HEK293 (cell line): ENCODE data around the gene MEGF9.

Source experiments
- CTCF ChIA-PET: fragments of 350-600 bp; formaldehyde crosslinking; extraction: SDS; loops from one replicate; lab custom pipeline; 2021; ENCODE audit warnings: antibody characterized with exemption; lab: Yijun Ruan, JAX
- POLR2A ChIA-PET: fragments of 300-600 bp; formaldehyde crosslinking; extraction: SDS; loops from one replicate; lab custom pipeline; 2020; ENCODE audit warnings: antibody characterized with exemption, inconsistent platforms; lab: Yijun Ruan, JAX
- H3K27ac ChIP-seq: fragments of 200-500 bp; sonication (Bioruptor generic); 2 replicates; pipeline ENCODE4 v1.5.1; 2014; ENCODE audit warnings: low read depth, low read length, control low read depth, inconsistent platforms; ENCODE audit errors: extremely low read depth
- H3K36me3 ChIP-seq, 2 experiments: fragments of 200-500 bp in 1 of 2; sonication (Bioruptor generic) in 1 of 2; 1 replicate in 1 of 2; 2 replicates in 1 of 2; pipeline ENCODE4 v1.5.1; 2014 to 2017; ENCODE audit warnings: inconsistent platforms in 2 of 2, low read length in 2 of 2; ENCODE audit not compliant: control insufficient read depth in 2 of 2, insufficient read depth in 1 of 2
- H3K4me1 ChIP-seq: fragments of 200-500 bp; sonication (Bioruptor generic); 2 replicates; pipeline ENCODE4 v1.5.1; 2014; ENCODE audit warnings: mild to moderate bottlenecking, low read length, inconsistent platforms; ENCODE audit not compliant: control insufficient read depth, insufficient read depth
- H3K4me3 ChIP-seq: 2 replicates; pipeline ENCODE4 v1.5.1; 2011; ENCODE audit warnings: low read depth, mild to moderate bottlenecking, control low read depth, low read length, moderate library complexity
- H3K9me3 ChIP-seq: fragments of 200-500 bp; sonication (Bioruptor generic); 2 replicates; pipeline ENCODE4 v1.5.1; 2014; ENCODE audit warnings: low read depth, low read length, inconsistent platforms; ENCODE audit not compliant: control insufficient read depth, insufficient read depth
- KLF7 ChIP-seq: fragments of 450-650 bp; formaldehyde crosslinking; IDR thresholded peaks from 2 replicates; pipeline ENCODE4 v1.5.1; 2016; ENCODE audit warnings: missing biosample characterization, missing genetic modification characterization, borderline replicate concordance
- ZFHX2 ChIP-seq: fragments of 450-650 bp; formaldehyde crosslinking; conservative IDR thresholded peaks from 2 replicates; pipeline ENCODE4 v1.5.1; 2016; ENCODE audit warnings: missing biosample characterization, missing genetic modification characterization
- ZIC2 ChIP-seq: fragments of 450-650 bp; formaldehyde crosslinking; IDR thresholded peaks from 2 replicates; pipeline ENCODE4 v1.5.1; 2016; ENCODE audit warnings: missing biosample characterization, missing genetic modification characterization
- ZNF10 ChIP-seq: fragments of 450-650 bp; formaldehyde crosslinking; IDR thresholded peaks from 2 replicates; pipeline ENCODE4 v1.5.1; 2017; ENCODE audit warnings: missing biosample characterization, missing genetic modification characterization
- ZNF112 ChIP-seq: fragments of 450-650 bp; formaldehyde crosslinking; IDR thresholded peaks from 2 replicates; pipeline ENCODE4 v1.5.0; 2017; ENCODE audit warnings: missing biosample characterization, missing genetic modification characterization
- ZNF121 ChIP-seq: fragments of 450-650 bp; formaldehyde crosslinking; IDR thresholded peaks from 2 replicates; pipeline ENCODE4 v1.5.1; 2016; ENCODE audit warnings: missing biosample characterization, missing genetic modification characterization
- ZNF280C ChIP-seq: fragments of 450-650 bp; formaldehyde crosslinking; IDR thresholded peaks from 2 replicates; pipeline ENCODE4 v1.5.1; 2016; ENCODE audit warnings: missing biosample characterization, missing genetic modification characterization
- ZNF473 ChIP-seq: fragments of 450-650 bp; formaldehyde crosslinking; IDR thresholded peaks from 2 replicates; pipeline ENCODE4 v1.5.1; 2017; ENCODE audit warnings: missing biosample characterization, missing genetic modification characterization
- ZNF501 ChIP-seq: fragments of 450-650 bp; formaldehyde crosslinking; IDR thresholded peaks from 2 replicates; pipeline ENCODE4 v1.5.1; 2016; ENCODE audit warnings: missing biosample characterization, missing genetic modification characterization
- ZNF510 ChIP-seq: fragments of 450-650 bp; formaldehyde crosslinking; IDR thresholded peaks from 2 replicates; pipeline ENCODE4 v1.5.1; 2018; ENCODE audit warnings: mild to moderate bottlenecking, missing genetic modification characterization, missing biosample characterization; ENCODE audit not compliant: insufficient replicate concordance
- ZNF549 ChIP-seq: fragments of 450-650 bp; IDR thresholded peaks from 2 replicates; pipeline ENCODE4 v1.5.1; 2018; ENCODE audit warnings: missing biosample characterization, missing genetic modification characterization, mild to moderate bottlenecking, inconsistent platforms, moderate library complexity
- ZNF776 ChIP-seq: fragments of 450-650 bp; formaldehyde crosslinking; IDR thresholded peaks from 2 replicates; pipeline ENCODE4 v1.5.0; 2017; ENCODE audit warnings: missing biosample characterization, missing genetic modification characterization, borderline replicate concordance
- ZNF792 ChIP-seq: fragments of 450-650 bp; formaldehyde crosslinking; IDR thresholded peaks from 2 replicates; pipeline ENCODE4 v1.5.1; 2016; ENCODE audit warnings: missing biosample characterization, missing genetic modification characterization
- TF ChIP-seq, protein P1 (sequence below): fragments of 450-650 bp; formaldehyde crosslinking; IDR thresholded peaks from 2 replicates; pipeline ENCODE4 v1.5.1; 2017; ENCODE audit warnings: missing biosample characterization, missing genetic modification characterization
- TF ChIP-seq, protein P2 (sequence below): fragments of 450-650 bp; formaldehyde crosslinking; IDR thresholded peaks from 2 replicates; pipeline ENCODE4 v1.5.1; 2017; ENCODE audit warnings: missing biosample characterization, missing genetic modification characterization
- TF ChIP-seq, protein P3 (sequence below): fragments of 450-650 bp; formaldehyde crosslinking; IDR thresholded peaks from 2 replicates; pipeline ENCODE4 v1.5.1; 2016; ENCODE audit warnings: missing biosample characterization, missing genetic modification characterization
- TF ChIP-seq, protein P4 (sequence below): fragments of 450-650 bp; formaldehyde crosslinking; conservative IDR thresholded peaks from 2 replicates; pipeline ENCODE4 v1.5.1; 2016; ENCODE audit warnings: low read depth, missing biosample characterization, missing genetic modification characterization
- TF ChIP-seq, protein P5 (sequence below): fragments of 450-650 bp; formaldehyde crosslinking; IDR thresholded peaks from 2 replicates; pipeline ENCODE4 v1.5.1; 2016; ENCODE audit warnings: missing biosample characterization, missing genetic modification characterization, borderline replicate concordance

MEGF9 gene

DNA sequence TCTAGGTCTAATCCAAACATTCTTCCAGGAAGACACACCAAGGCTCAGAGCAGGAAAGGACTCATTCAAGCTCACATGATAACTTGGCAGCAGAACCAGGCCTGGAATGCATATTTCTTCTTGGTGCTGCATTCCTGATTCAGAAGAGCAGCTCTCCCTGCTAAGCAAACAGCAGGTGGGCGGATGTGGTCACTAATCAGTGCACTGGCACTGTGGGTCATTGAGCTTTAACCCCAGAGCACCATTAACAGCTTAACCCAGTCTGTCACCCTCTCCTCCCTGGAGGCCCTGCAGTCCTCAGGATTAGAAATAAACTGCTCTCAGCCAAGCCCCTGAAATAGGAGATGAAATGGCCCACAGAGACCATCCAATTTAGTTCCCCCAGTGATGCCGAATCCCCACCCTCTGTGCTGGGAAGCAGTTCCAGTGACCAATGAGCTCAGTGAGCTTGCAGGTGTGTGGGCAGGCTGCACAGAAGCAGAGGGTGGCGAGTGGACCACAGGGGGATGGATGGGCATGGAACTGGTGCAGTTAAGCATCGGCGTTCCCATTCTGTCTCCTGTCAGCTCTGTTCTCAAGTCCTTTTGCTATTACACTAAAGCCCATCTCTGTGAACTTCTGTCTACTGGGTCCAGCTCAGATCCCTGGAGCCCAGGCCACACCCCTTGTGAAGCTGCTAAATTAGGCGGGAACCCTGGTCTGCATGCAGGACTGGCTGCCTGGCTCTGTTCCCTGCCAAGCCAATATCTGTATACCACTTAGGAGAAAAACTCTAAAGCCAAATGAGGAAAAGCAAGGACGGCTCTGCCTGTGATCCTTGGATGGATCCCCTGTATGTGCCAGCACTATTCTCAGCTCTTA, 16.6 kb upstream of the MEGF9 start:
- H3K27ac ChIP-seq = no peak overlapping the region

DNA sequence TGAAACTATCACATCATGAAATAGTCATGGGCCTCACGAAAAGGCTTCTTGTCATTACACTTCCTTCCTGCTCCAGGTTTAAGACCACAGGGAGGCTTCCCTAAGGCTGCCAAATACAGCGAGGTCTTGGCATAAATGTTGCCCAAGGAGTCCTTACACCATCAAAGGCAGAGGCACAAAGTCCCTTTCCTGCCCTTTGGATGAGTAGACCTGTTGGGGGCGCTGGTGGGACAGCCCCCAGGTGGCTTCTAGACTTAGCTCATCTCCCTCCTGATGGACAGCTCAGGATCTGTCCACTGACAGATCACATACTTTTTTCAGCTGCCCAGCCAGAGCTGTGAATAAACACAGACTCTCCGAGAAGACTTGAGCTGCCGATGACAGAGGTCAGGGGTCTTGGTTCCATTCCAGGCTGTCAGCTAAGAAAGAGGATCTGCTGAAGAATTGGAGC, 15.5 kb upstream of the MEGF9 start:
- POLR2A ChIA-PET = interaction anchor here (2.1 kb wide), 1 partner anchor 15 kb away, joined by 7 read pairs; the partner anchor contains the start of gene MEGF9
- CTCF ChIA-PET = interaction anchor here (0.6 to 2.1 kb wide), 17 partner anchors 10 to 330 kb away, joined by 3 to 8 read pairs (median 4); partner anchors contain the start of gene MEGF9

More for the DNA sequence above, 16.6 kb upstream of the MEGF9 start:
- TF ChIP-seq ZFHX2 (peak; percentile 24; the same call in 1 of the 2 replicates), ZNF776 (tag by site-specific recombination) (no peak), ZNF510 (no peak), ZNF501 (tag by site-specific recombination) (no peak), ZIC2 (tag by site-specific recombination) (peak; percentile 24; the same call in 1 of the 2 replicates)
- TF ChIP-seq, protein P1, sequence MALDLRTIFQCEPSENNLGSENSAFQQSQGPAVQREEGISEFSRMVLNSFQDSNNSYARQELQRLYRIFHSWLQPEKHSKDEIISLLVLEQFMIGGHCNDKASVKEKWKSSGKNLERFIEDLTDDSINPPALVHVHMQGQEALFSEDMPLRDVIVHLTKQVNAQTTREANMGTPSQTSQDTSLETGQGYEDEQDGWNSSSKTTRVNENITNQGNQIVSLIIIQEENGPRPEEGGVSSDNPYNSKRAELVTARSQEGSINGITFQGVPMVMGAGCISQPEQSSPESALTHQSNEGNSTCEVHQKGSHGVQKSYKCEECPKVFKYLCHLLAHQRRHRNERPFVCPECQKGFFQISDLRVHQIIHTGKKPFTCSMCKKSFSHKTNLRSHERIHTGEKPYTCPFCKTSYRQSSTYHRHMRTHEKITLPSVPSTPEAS (tag by site-specific recombination) = no peak
- Histone ChIP-seq H3K36me3 (no peaks in the 10 kb centered on the region), H3K4me1 (no peaks in the 10 kb centered on the region), H3K4me3 (no peak overlapping the region), H3K9me3 (no peaks in the 10 kb centered on the region)
- ChIA-PET POLR2A (interaction anchor here (0.7 to 2.1 kb wide), 7 partner anchors 15 to 198 kb away, joined by 4 to 10 read pairs (median 4); partner anchors contain the start of gene MEGF9), CTCF (interaction anchor here (0.5 to 2.3 kb wide), 16 partner anchors 9 to 481 kb away, joined by 3 to 11 read pairs (median 4); partner anchors contain the start of gene MEGF9)

More for the DNA sequence above, 15.5 kb upstream of the MEGF9 start:
- H3K4me1 ChIP-seq = no peaks in the 10 kb centered on the region
- no peaks in the 10 kb centered on the region for H3K9me3 ChIP-seq
- H3K4me3 ChIP-seq = no peak overlapping the region
- H3K27ac ChIP-seq = no peak overlapping the region
- TF ChIP-seq ZNF792 (no peak), ZNF549 (tag by site-specific recombination) (no peak), ZNF10 (tag by site-specific recombination) (no peak), KLF7 (tag by site-specific recombination) (no peak), ZNF280C (no peak), ZNF121 (tag by site-specific recombination) (no peak), ZNF473 (tag by site-specific recombination) (no peak), ZNF112 (tag by site-specific recombination) (no peak)
- TF ChIP-seq, protein P2, sequence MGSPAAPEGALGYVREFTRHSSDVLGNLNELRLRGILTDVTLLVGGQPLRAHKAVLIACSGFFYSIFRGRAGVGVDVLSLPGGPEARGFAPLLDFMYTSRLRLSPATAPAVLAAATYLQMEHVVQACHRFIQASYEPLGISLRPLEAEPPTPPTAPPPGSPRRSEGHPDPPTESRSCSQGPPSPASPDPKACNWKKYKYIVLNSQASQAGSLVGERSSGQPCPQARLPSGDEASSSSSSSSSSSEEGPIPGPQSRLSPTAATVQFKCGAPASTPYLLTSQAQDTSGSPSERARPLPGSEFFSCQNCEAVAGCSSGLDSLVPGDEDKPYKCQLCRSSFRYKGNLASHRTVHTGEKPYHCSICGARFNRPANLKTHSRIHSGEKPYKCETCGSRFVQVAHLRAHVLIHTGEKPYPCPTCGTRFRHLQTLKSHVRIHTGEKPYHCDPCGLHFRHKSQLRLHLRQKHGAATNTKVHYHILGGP (tag by site-specific recombination) = no peak
- TF ChIP-seq, protein P3, sequence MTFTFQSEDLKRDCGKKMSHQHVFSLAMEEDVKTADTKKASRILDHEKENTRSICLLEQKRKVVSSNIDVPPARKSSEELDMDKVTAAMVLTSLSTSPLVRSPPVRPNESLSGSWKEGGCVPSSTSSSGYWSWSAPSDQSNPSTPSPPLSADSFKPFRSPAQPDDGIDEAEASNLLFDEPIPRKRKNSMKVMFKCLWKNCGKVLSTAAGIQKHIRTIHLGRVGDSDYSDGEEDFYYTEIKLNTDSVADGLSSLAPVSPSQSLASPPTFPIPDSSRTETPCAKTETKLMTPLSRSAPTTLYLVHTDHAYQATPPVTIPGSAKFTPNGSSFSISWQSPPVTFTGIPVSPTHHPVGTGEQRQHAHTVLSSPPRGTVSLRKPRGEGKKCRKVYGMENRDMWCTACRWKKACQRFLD (tag by site-specific recombination) = no peak
- TF ChIP-seq, protein P4, sequence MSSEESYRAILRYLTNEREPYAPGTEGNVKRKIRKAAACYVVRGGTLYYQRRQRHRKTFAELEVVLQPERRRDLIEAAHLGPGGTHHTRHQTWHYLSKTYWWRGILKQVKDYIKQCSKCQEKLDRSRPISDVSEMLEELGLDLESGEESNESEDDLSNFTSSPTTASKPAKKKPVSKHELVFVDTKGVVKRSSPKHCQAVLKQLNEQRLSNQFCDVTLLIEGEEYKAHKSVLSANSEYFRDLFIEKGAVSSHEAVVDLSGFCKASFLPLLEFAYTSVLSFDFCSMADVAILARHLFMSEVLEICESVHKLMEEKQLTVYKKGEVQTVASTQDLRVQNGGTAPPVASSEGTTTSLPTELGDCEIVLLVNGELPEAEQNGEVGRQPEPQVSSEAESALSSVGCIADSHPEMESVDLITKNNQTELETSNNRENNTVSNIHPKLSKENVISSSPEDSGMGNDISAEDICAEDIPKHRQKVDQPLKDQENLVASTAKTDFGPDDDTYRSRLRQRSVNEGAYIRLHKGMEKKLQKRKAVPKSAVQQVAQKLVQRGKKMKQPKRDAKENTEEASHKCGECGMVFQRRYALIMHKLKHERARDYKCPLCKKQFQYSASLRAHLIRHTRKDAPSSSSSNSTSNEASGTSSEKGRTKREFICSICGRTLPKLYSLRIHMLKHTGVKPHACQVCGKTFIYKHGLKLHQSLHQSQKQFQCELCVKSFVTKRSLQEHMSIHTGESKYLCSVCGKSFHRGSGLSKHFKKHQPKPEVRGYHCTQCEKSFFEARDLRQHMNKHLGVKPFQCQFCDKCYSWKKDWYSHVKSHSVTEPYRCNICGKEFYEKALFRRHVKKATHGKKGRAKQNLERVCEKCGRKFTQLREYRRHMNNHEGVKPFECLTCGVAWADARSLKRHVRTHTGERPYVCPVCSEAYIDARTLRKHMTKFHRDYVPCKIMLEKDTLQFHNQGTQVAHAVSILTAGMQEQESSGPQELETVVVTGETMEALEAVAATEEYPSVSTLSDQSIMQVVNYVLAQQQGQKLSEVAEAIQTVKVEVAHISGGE (tag by site-specific recombination) = no peak
- TF ChIP-seq, protein P5, sequence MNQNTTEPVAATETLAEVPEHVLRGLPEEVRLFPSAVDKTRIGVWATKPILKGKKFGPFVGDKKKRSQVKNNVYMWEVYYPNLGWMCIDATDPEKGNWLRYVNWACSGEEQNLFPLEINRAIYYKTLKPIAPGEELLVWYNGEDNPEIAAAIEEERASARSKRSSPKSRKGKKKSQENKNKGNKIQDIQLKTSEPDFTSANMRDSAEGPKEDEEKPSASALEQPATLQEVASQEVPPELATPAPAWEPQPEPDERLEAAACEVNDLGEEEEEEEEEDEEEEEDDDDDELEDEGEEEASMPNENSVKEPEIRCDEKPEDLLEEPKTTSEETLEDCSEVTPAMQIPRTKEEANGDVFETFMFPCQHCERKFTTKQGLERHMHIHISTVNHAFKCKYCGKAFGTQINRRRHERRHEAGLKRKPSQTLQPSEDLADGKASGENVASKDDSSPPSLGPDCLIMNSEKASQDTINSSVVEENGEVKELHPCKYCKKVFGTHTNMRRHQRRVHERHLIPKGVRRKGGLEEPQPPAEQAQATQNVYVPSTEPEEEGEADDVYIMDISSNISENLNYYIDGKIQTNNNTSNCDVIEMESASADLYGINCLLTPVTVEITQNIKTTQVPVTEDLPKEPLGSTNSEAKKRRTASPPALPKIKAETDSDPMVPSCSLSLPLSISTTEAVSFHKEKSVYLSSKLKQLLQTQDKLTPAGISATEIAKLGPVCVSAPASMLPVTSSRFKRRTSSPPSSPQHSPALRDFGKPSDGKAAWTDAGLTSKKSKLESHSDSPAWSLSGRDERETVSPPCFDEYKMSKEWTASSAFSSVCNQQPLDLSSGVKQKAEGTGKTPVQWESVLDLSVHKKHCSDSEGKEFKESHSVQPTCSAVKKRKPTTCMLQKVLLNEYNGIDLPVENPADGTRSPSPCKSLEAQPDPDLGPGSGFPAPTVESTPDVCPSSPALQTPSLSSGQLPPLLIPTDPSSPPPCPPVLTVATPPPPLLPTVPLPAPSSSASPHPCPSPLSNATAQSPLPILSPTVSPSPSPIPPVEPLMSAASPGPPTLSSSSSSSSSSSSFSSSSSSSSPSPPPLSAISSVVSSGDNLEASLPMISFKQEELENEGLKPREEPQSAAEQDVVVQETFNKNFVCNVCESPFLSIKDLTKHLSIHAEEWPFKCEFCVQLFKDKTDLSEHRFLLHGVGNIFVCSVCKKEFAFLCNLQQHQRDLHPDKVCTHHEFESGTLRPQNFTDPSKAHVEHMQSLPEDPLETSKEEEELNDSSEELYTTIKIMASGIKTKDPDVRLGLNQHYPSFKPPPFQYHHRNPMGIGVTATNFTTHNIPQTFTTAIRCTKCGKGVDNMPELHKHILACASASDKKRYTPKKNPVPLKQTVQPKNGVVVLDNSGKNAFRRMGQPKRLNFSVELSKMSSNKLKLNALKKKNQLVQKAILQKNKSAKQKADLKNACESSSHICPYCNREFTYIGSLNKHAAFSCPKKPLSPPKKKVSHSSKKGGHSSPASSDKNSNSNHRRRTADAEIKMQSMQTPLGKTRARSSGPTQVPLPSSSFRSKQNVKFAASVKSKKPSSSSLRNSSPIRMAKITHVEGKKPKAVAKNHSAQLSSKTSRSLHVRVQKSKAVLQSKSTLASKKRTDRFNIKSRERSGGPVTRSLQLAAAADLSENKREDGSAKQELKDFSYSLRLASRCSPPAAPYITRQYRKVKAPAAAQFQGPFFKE (tag by site-specific recombination) = no peak
- no peaks in the 10 kb centered on the region for H3K36me3 ChIP-seq
